HG02571 (cell line): ENCODE results near the gene TBX2.

Source experiments
- ATAC-seq: cut with Tn5 transposase; IDR thresholded peaks from one replicate; pipeline ENCODE4 v1.9.1; 2021; ENCODE audit warnings: mild to moderate bottlenecking, moderate library complexity; ENCODE audit not compliant: unreplicated experiment

The TBX2 gene

DNA sequence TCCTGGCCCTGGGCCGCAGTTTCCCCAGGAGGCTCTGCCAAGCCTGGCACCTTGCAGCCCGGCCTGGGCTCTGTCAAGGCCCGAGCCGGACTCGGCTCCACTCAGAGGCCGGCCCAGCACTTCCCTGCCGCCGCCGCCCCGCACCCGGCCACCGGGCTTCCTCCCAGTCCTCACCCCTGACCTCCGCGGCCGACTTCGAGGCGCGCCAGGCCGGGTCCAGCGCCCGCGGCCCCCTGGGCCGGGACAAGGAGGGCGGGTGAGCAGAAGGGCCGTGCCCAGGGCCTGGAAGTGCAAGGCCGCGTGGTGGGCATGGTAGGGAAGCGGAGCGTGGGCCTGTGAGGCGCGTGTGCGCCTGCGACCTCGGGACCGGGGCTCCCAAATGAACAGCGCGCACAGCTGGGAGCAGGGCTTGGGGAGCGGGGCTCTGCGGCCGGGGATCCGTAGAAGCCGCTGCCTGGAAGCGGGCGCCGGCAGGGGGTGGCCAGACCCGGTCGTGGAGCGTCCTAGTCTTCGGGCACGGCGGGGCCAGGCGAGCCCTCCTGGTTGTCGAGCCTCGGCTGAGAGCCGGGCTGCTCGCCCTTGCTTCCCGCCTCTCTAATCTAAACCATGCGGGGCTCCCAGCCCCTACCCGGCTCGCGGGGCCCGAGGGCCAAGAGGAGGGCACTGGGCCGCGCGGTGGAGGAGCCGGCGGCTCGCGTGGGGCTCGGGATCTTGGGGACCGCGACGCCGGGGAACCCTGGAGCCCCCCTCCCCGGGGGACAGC, 52.1 kb downstream of the TBX2 start:
- no peak for ATAC-seq

DNA sequence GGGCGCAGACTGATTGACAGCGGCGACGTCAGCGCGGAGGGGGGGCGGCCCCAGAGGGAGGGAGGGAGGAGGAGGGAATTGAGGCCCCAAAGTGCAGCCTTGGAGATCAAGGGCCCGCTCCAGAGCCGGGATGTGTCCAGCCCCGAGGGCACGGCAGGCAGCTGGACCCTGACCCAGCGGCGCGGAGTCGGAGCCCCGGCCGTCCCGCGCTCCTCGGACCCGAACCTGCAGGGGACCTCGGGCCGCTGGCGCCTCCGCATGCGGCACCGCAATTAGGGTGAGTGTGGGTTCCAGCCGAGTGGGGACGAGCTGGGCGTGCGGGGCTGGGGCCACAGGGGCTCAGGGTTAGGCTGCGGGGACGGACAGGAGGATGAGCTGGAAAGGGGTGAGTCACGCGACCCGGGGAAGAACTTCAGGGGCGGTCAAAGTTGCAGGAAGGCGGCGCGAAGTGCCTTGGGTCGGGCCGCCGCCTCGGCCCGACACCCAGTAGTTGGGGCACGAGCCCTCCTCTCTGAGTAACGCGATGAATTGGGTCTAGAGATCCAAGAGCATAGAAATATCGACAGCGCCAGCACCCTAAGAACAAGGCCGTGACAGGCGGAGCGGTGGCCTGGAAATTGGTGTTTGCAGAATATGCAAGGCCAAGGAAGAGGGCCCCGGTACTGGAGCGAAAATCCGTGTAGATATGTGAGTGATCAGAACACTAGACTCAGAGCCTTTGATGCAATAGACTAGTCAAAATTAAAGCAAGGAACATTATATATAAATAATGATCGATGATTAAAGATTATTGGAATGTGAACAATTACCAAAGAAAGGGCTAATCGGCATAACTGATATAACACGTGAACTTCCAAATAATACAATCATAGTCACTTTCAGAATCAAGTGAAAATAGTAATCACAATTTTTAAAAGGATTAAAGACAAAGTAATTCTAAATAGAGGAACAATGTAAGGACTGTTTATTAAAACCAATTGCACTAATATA, 53.0 kb downstream of the TBX2 start, which contains the start of gene TBX4:
Gene TBX4 (plus strand): TSS at position 122 of the 990 bp plus-strand sequence. CDS start 4,069 bp downstream, outside the sequence.
- no peak for ATAC-seq

DNA sequence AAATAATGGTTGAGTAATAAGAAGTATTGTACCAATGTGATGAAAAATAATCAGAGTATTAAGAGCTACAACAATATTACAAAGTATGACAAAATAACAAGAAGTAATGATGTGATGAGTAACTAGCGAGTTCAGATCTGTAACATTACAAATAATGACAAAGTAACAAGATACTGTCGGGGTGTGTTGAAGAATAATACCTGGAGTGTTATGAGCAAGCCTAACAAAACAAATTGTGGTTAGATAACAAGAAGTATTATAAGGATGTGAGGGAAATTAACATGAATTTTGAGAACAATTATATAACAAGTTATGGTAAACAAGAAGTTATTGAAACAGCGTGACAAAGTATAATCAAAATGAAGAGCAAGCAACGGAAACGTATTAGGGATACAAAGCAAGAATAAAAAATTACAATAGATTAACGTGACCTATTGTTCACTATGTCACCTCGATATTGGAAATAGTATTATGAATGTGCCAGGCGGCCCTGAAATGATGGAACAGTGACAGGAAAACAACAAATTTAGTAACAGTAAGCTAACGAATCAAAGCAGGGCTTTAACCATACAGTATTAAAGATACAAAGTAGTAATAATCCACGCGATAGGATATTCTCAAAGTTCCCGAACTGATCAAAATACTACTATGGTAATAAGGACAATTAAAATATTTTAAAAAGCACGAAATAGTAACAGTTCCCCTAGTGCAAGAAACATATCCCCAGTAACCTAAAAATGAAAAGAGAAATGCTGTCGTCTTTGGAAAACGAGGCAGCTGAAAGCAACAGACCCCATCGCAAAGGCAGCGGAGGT, 54.1 kb downstream of the TBX2 start:
- no peak for ATAC-seq

DNA sequence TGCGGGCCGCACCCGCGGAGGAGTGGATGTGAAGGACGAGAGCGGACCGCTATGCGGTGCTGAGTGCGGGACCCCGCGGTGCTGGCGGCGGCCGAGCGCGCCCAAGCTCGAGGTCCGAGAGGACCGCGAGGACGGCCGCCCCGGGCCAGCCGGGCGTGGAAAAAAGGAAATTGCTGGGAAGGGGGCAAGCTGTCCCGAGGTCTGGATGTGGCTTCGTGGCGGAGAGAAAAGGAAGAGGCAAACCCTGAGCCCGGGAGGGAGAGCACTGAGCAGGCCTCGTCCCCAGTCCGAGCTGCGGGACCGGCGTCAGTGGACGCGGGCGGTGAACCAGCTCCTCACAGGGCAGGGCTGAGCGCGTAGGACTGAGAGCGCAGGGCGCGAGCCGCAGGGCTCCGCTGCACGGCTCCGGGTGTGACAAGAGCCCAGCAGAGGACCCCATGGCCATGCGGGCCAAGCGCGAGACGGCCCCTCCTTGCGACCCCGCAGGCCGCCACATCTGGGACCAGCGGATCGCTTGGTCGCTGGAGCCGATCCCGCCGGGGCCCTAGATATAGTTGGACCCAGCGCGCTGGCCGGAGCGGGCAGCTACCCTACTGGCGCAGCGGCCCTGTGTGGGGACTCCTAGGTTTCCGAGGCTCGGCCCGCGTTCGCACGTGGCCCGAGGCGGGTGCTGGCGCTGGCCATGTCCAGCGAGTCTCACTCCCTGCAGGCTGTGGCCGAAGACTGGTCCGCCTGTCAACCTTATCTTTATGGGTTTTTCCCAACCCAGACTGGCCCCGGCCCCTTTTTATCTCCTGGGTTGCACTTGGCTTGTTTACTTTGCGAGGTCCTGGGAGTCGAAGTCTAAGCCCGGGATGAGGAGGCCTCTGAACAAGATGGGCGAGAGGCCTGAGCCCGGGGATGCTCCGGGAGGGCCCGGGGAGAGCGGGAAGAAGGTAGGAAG, 55.0 kb downstream of the TBX2 start:
- no peak for ATAC-seq

DNA sequence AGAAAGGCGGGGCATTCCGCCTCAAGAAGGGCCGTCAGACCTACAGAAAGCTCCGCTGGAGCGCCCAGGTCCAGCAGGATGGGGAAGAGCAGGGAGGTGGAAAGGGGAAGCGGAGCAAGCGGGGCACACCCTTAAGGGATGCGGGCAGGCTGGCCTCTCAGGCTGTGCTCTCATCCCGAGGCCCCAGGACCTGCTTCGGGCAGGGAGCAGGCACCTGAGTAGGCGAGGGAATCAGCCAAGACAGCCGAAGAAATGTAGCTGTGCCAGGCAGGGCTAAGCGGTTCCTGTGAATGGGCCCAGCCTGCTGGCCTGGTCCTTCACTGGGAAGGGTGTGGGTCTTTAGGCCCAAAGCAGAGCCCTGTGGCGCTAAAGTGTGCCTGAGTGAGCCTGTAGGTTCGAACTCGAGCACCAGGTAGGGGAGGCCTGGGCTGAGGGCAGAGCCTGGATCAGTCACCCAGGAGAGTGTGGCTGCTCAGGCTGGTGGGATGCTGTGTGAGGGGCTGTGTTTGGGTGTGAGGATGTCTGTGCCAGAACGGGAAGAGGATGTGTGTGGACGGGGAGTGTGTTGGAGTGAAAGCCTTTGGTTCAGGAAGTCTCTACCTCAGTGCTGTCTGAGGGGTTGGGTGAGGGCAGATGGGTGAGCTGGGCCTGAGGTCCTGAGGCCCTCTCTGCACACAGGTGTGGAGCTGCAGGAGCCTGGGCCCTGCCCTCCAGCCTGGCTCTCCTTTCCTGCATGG, 55.8 kb downstream of the TBX2 start:
- ATAC-seq = no peak

DNA sequence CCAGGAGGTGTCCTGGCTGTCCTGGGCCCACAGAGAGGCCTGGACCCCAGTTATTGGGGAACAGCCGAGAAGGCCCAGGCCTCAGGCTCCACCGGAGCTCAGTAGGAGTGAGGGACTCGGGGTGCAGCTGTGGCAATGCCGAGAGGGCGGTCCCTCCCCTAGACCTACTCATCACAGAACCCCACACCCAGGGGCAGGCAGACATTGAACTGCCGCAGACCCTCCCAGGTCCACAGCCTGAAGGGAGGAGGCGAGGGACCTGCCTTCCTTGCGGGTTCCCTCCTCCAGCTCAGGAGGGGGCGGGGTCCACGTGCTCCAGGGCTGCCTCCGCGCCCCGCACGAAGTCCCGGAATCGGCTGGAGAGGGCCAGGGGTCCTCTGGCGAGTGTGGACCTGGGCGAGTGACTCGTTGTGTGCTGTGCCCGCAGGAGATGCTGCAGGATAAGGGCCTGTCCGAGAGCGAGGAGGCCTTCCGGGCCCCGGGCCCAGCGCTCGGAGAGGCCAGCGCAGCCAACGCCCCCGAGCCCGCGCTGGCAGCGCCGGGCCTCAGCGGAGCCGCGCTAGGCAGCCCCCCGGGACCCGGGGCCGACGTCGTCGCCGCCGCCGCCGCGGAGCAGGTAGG, 56.5 kb downstream of the TBX2 start:
- no peak for ATAC-seq

DNA sequence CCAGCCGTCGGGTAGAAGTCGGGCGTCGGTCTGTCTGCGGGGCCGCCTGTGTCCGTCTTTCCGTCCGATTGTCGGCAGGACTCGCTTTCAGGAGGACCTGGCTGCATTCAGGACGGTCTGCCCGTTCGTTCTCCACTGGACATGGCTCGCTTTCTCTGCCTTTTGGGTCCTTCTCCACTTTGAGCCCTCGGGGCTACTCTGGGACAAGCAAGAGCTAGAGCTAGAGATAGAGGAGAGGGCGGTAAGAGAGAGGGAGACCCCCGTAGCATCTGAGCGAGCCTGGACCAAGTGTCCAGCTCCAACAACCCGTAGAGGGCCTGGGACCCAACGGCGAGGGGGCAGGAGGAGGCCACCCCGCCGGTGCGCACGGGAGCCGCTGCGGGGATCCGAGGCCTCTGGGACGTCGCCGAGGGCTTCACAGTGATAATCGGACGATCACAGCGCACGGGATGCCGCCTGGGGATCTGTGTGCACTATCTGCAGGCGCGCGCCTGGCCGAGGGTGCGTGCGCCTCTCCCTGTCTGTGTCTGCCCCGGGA, 57.1 kb downstream of the TBX2 start:
- ATAC-seq = no peak

DNA sequence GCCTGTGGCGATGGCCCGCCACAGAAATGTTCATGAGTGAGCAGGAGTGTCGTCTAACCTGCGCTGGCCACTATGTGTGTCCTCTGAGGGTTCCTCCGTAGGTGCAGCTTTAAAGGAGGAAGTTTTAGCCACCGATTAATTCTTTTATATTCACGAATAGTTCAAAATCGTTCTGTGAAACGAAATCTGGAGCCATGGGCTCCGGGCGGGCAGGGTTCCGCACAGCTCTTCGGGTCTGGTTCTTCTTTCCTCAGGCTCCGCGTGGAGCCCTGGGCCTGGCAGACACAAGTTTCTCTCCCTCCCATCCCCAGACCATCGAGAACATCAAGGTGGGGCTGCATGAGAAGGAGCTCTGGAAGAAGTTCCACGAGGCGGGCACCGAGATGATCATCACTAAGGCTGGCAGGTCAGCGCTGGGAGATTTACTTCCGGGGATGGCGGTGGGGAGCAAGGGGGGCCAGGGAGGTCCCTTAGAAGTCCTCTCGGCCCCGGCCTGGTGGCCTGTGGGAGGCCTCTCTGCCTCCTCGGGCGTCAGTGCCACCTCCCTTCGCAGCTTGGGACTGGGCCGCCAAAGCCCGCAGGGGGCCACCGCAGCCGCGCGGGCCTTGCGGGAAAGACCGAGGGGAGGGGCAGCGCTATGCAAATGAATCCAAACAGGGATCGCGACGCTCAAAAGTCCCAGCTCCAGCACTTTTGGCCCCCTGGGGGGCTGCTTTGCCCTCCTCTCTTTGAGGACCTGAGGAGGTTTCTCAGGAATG, 57.8 kb downstream of the TBX2 start:
- ATAC-seq = no peak

DNA sequence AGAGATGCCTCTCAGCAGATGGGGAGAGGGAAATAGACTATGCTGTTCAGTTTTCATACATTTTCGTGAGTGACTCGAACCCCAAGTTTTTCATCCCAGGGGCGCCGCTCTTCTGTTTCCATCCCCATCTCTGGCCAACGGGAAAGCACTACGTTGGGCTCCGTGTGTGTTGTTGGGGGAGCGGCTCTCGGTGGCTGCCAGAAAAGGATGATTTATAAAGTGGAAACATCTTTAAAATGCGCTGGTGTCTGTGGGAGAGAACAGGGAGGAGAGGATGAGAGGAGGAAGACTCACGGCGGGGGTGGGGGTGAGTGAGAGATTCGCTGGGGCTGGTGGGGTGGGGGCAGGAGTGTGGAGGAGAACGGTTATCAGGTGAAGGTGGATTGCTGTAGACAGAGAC, 58.4 kb downstream of the TBX2 start:
- no peak for ATAC-seq

DNA sequence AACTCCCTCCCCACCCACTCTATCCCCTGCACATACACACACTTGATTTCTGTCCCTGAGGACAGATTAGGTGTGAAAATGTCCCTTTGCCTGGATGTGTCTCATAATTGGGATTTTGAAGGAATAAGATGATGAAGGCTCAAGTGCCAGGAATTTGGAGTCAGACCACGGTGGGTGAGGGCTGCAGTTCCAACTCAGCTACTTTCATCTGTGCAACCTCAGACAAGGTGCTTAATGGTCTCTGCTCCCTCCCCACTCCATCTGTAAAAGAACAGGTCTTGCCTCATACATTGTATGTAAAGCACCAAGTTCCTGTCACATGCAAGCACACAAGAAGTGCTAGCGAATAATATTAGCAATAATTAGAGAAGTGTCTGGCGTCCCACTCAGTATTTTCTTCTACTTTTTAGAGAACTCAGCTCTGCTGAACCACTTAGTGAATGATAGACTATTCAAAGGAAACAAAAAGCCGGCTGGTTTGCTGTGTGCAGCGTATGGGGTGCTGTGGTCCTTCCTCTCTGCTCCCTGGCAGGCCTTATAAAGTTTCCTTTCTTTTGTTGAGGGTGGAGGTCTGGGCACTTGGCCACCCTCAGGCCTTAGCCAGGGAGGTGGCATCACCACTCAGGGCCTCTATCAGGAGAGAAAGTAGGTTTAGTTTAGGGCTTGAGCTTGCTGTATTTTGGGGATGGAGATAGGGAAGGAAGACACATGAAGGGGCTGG, 58.9 kb downstream of the TBX2 start:
- no peak for ATAC-seq
